Measurements from ENCODE around the gene PACS1.
A peak's percentile ranks its signal among the peaks of the same experiment; 100 is the strongest.

The PACS1 gene

GRCh38 chr11:66183494-66184048, 113.5 kb downstream of the PACS1 start:
- TF ChIP-seq ZFX (IDR thresholded peaks at IDR 0.05) (no peak), CTCF (conservative IDR thresholded peaks at IDR 0.05) (no peak)
- H3K27ac ChIP-seq: peak overlapping the region; percentile 27; the same call in 1 of the 2 replicates

GRCh38 chr11:66184728-66185127, 114.7 kb downstream of the PACS1 start:
- TF ChIP-seq ZFX (IDR thresholded peaks at IDR 0.05) (no peak), CTCF (conservative IDR thresholded peaks at IDR 0.05) (no peak)
- H3K27ac ChIP-seq: no peak overlapping the region

- H3K27ac ChIP-seq: peak overlapping the region; percentile 49
- no peak for TF ChIP-seq ZFX (IDR thresholded peaks at IDR 0.05)
- TF ChIP-seq CTCF (conservative IDR thresholded peaks at IDR 0.05): no peak
Observed at GRCh38 chr11:66186470-66186869, 116.4 kb downstream of the PACS1 start.

- no peak for TF ChIP-seq CTCF (conservative IDR thresholded peaks at IDR 0.05)
- TF ChIP-seq ZFX (IDR thresholded peaks at IDR 0.05): no peak
- H3K27ac ChIP-seq: no peak overlapping the region; the same call in 1 of the 2 replicates
Observed at GRCh38 chr11:66187453-66187852, 117.4 kb downstream of the PACS1 start.

GRCh38 chr11:66188580-66188979, 118.5 kb downstream of the PACS1 start:
- TF ChIP-seq ZFX (IDR thresholded peaks at IDR 0.05) (no peak), CTCF (conservative IDR thresholded peaks at IDR 0.05) (no peak)
- peak overlapping the region; percentile 73; the same call in 1 of the 2 replicates for H3K27ac ChIP-seq

- no peak for TF ChIP-seq CTCF (conservative IDR thresholded peaks at IDR 0.05)
- TF ChIP-seq ZFX (IDR thresholded peaks at IDR 0.05): no peak
- H3K27ac ChIP-seq: peak overlapping the region; percentile 95; the same call in 1 of the 2 replicates
Observed at GRCh38 chr11:66189031-66189745, 119.1 kb downstream of the PACS1 start.

GRCh38 chr11:66190786-66191185, 120.7 kb downstream of the PACS1 start:
- H3K27ac ChIP-seq: peak overlapping the region; percentile 95
- TF ChIP-seq ZFX (IDR thresholded peaks at IDR 0.05) (no peak), CTCF (conservative IDR thresholded peaks at IDR 0.05) (no peak)
